ENCODE measurements around the gene GNPTG. TPM values are rescaled to one million over a fixed set of nuclear protein-coding genes. Genes with fewer than 3 reads are reported as not detected.

Gene GNPTG
- total RNA-seq, 4 donors from 2014 or later = 20.6 to 37.5 (median 30.2) TPM

- no peak overlapping the region for H3K27ac ChIP-seq
- intact Hi-C loops (cut with DNase I; ENCODE audit: low total_unique reads) = no loop called here
- H3K4me3 ChIP-seq = no peak overlapping the region
- ATAC-seq = no peak
- peaks cover 0 to 40% of the 10 kb centered on the region in 2 donors for H3K36me3 ChIP-seq
- no peaks in the 10 kb centered on the region for H3K9me3 ChIP-seq
- peaks cover 0 to 4% of the 10 kb centered on the region in 2 donors for H3K4me1 ChIP-seq
- no peaks in the 10 kb centered on the region for H3K27me3 ChIP-seq
- DNase-seq = no peak
- in situ Hi-C loops (cut with MboI; ENCODE audit: low sequenced_read_pairs in 4 of 4) = no loop called here
- TF ChIP-seq POLR2A (IDR thresholded peaks at IDR 0.05) = no peak
- TF ChIP-seq CTCF (IDR thresholded peaks at IDR 0.05 in 4 of 5, conservative IDR thresholded peaks at IDR 0.05 in 1 of 5) = no peak
Observed at GRCh38 chr16:1403036-1403435, 51.3 kb downstream of the GNPTG start.

GRCh38 chr16:1403733-1404132 lies 52.0 kb downstream of the GNPTG start:
- Histone ChIP-seq H3K36me3 (peaks cover 0 to 39% of the 10 kb centered on the region in 2 donors), H3K27me3 (no peaks in the 10 kb centered on the region), H3K4me1 (peaks cover 5 to 11% of the 10 kb centered on the region in 2 donors), H3K27ac (no peak overlapping the region), H3K4me3 (no peak overlapping the region), H3K9me3 (no peaks in the 10 kb centered on the region)
- TF ChIP-seq POLR2A (IDR thresholded peaks at IDR 0.05) (no peak), CTCF (IDR thresholded peaks at IDR 0.05 in 4 of 5, conservative IDR thresholded peaks at IDR 0.05 in 1 of 5) (no peak)
- ATAC-seq (no peak), DNase-seq (no peak)
- intact Hi-C loops (cut with DNase I; ENCODE audit: low total_unique reads) = no loop called here
- in situ Hi-C loops (cut with MboI; ENCODE audit: low sequenced_read_pairs in 4 of 4) = no loop called here

GRCh38 chr16:1407753-1408152 lies 56.0 kb downstream of the GNPTG start:
- TF ChIP-seq POLR2A (IDR thresholded peaks at IDR 0.05) = no peak
- no peak for TF ChIP-seq CTCF (IDR thresholded peaks at IDR 0.05 in 4 of 5, conservative IDR thresholded peaks at IDR 0.05 in 1 of 5)
- in situ Hi-C loops (cut with MboI; ENCODE audit: low sequenced_read_pairs in 4 of 4) (no loop called here), intact Hi-C loops (cut with DNase I; ENCODE audit: low total_unique reads) (loop anchor here (1.0 to 5.0 kb wide), 3 partner anchors 13 to 85 kb away; partner anchors contain the start of genes TELO2 and UQCC4)
- DNase-seq (peak in 1 of 2 donors; percentile 36), ATAC-seq (peak; percentile 31 to 46)
- H3K9me3 ChIP-seq = no peaks in the 10 kb centered on the region
- no peaks in the 10 kb centered on the region for H3K27me3 ChIP-seq
- peaks cover 7 to 15% of the 10 kb centered on the region in 2 donors for H3K4me1 ChIP-seq
- H3K36me3 ChIP-seq = peaks cover 0 to 7% of the 10 kb centered on the region in 2 donors
- H3K27ac ChIP-seq = peak overlapping the region; percentile 51 to 75 (median 66)
- peak overlapping the region; percentile 49 to 66 (median 59) for H3K4me3 ChIP-seq

- Histone ChIP-seq H3K36me3 (peaks cover 0 to 3% of the 10 kb centered on the region in 2 donors), H3K4me1 (peaks cover 7 to 18% of the 10 kb centered on the region in 2 donors), H3K27me3 (no peaks in the 10 kb centered on the region), H3K27ac (peak overlapping the region; percentile 51 to 75 (median 66)), H3K4me3 (peak overlapping the region; percentile 49 to 66 (median 59)), H3K9me3 (no peaks in the 10 kb centered on the region)
- in situ Hi-C loops (cut with MboI; ENCODE audit: low sequenced_read_pairs in 4 of 4) (no loop called here), intact Hi-C loops (cut with DNase I; ENCODE audit: low total_unique reads) (loop anchor here (1.0 to 5.0 kb wide), 3 partner anchors 12 to 84 kb away; partner anchors contain the start of genes TELO2 and UQCC4)
- TF ChIP-seq POLR2A (IDR thresholded peaks at IDR 0.05) (no peak), CTCF (IDR thresholded peaks at IDR 0.05 in 4 of 5, conservative IDR thresholded peaks at IDR 0.05 in 1 of 5) (no peak)
- ATAC-seq (peak; percentile 90 to 94), DNase-seq (peak; percentile 84 to 91)
Observed at GRCh38 chr16:1408171-1408837, 56.6 kb downstream of the GNPTG start.

Measured in gastrocnemius medialis (tissue), 4 donors.